Muscle of arm (tissue), 12 donors: ENCODE results near the gene ITGA2. TPM values are rescaled to one million over a fixed set of nuclear protein-coding genes. Genes with fewer than 3 reads are reported as not detected.
A peak's percentile ranks its signal among the peaks of the same experiment; 100 is the strongest.

Experiments used
- DNase-seq: peaks from one replicate; pipeline ENCODE4 v3.0.0-alpha.2; 2013
- polyA plus RNA-seq, 12 donors: library from polyadenylated mRNA; unstranded; fragments of 120-200 nt; gene quantifications; one replicate each; pipeline ENCODE4 v1.2.1, GENCODE V29; 2013; ENCODE audit not compliant: insufficient read length in 12 of 12

The ITGA2 gene
- polyA plus RNA-seq, 12 donors: 3.8 to 27.1 (median 11.4) TPM; not detected in 1

DNA sequence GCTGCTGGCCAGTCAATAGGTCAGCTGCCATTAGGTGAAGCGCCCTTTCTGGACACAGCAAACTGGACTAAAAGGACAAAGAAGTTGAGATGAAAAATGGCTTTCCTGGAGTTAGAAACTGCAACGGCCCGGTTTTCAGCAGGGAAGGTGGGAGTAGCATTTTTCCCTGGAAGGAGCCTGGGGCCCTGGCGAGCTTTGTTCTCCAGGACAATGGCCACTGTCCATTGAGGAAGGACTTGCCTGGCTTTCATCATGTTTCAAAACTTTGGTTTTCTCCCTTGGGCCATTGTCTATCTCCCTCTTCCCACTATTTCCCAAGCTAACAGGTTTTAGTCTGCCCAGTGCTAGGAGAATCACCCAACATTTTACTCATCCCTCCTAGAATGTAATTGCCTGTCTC is 64.2 kb downstream of the ITGA2 start:
- DNase-seq: no peak

- DNase-seq: no peak
Measured at GRCh38 chr5:53055365-53055764, 66.2 kb downstream of the ITGA2 start.

DNA sequence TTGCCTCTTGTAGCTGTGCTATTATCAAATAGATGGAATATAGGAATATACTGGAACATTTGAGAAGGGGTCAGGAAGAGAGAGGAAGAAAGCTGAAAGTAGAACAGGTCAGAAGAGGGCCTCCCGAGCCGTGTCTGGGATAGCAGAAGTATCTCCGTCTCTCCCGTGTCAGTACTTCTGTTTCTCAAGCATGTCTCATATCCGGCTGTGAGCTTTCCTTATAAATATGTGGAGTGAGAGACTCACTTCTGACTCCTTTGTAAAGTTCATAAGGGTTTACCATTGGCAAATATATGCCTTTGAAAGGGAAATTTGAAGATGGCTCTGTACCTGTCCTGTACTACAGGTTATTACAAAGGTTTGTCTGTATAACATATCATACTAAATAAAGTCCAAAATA is 70.1 kb downstream of the ITGA2 start:
- no peak for DNase-seq

GRCh38 chr5:53063176-53063575 is 74.0 kb downstream of the ITGA2 start:
- DNase-seq: no peak

DNA sequence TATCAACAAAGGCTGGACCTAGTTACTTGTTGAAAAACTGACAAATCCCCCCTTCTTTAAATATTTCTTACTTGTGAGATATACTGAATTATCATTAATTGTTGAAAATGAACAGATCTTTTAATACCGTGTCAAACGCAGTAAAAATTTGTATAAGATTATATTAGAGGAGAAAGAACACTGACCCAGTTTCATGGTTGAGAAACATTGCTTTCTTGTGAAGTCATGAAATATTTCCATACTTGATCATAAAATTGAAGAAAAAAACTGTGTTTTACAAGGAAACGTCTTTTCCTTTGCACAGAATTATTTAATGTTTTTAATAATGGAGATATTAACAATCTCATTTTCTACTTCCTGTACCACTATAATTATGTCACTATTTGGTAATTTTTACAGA is 74.6 kb downstream of the ITGA2 start:
- DNase-seq: no peak

DNA sequence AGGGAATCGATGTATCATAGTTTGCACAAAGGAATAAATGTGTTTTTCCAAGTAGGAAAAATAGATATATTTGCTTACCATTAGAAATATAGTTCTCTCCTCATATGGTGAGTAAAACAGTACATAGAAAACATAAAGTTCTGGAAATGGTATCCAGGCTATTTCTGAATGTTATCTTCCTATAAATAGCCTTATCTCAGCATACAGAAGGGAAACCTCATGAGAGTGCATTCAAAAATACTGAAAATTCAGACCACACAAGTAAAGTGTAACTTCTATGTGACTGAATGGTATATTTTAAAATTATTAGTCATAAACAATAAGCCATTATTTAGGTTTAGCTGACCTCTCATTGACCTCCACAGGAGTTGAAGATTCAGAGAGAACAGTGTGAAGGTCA is 76.9 kb downstream of the ITGA2 start:
- DNase-seq: no peak

- no peak for DNase-seq
Measured at GRCh38 chr5:53067641-53068040, 78.5 kb downstream of the ITGA2 start.

DNA sequence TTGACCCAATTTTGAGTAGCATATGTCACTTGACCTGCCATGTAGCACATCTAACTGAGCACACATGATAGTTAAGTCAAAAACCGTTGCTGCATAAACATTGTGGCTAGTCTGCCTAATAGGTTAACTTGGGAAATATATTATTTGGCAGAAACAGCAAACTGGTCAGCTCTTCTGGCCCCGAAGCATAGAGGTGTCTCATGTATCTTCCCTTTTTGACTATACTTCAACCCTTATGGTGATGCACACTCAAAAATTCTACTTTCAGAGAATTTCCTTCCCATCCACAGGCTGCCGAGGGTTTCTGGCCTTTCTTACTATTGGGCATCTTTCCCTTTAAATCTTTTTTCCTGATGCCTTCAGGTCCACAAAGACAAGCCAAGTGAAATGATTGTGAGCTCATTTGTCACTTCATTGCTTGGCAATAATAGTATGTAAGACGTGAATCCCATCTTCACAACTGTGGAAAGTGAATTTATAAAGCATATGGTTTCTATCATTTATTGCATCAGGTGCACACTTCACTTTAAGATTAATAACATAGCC is 79.2 kb downstream of the ITGA2 start:
- DNase-seq: peak; percentile 64

DNA sequence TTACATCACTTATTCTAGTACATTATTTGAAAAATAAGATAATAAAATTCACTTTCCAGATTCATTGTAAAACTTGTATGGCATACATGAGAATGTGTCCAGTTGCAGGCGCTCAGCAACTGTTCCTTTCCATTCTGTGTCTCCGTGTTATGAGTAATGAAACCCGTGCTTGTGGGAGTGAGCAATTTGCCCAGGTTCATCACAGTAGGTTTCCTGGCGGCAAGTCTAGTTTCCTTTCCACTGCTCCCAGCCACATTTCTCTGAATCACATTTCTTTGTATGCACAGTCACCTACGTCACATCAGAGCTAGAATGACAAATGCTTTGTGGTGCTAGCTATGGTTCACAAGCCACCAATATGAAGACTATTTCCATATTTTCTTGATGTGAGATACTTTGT is 80.5 kb downstream of the ITGA2 start:
- DNase-seq: no peak

DNA sequence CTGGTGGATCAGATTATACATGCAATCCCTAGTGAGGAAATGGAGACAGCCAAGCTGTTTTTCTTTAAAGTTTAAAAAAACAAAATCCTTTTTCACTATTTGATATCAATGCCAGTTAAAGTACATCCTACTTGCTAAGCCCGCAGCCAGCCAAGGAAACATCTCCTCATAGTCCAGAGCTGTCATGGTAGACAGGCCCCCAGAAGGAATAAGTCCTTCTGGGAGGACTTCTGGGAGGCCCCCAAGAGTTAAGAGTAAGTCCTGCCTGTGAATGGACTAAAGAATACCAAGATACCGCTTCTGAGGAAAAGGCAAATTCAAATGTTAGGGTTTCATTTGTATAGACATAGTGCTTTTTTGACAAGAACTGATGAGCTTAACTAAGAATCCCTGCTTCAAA is 82.1 kb downstream of the ITGA2 start:
- DNase-seq: no peak

DNA sequence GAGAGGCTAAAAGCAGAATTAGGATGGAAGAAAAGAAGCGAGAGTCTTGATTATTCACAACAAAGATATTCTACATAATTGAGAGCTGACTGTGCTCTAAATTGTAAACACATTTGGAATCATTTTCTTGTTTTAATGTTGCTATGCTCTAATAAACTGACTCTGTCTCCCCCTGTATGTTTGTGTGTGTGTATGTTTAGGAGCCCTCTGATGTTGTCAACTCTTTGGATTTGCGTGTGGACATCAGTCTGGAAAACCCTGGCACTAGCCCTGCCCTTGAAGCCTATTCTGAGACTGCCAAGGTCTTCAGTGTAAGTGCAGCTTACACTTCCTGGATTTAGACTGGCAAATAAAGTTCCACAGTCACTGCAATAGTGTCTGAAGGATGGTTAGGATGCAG is 82.6 kb downstream of the ITGA2 start:
- DNase-seq: no peak

GRCh38 chr5:53073348-53073747 is 84.2 kb downstream of the ITGA2 start:
- DNase-seq: peak; percentile 56

DNA sequence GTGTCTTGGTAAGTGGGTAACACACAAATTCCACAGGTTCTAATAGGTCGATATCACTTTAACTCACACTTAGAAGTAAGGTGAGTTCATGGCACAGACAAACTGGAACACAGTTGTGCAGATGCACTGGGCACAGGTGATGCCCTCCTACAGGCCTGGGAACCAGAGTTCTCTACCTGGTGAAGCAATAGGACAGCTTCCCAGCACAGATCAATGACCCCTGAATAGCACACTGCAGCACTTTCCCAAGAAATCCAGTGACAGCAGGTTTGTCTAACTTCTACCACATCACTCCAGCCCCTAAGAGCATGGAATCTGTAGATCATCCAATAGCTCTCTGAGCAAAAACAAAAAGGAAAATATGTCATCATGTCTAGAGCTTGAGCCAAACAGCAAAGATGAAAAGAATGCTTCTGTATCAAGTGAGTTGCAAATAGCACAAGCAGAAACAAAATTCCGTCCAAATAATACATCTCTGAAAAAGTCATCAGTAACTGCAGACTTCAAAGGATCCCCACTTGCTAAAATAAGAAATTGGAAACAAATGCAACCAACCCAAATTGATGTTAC is 86.9 kb downstream of the ITGA2 start:
- DNase-seq: peak; percentile 71

GRCh38 chr5:53080271-53080670 is 91.1 kb downstream of the ITGA2 start:
- no peak for DNase-seq

GRCh38 chr5:53083927-53084326 is 94.8 kb downstream of the ITGA2 start:
- DNase-seq: peak; percentile 51

- DNase-seq: peak; percentile 73
Measured at GRCh38 chr5:53084546-53085255, 95.5 kb downstream of the ITGA2 start.

GRCh38 chr5:53087171-53087570 is 98.0 kb downstream of the ITGA2 start:
- no peak for DNase-seq

DNA sequence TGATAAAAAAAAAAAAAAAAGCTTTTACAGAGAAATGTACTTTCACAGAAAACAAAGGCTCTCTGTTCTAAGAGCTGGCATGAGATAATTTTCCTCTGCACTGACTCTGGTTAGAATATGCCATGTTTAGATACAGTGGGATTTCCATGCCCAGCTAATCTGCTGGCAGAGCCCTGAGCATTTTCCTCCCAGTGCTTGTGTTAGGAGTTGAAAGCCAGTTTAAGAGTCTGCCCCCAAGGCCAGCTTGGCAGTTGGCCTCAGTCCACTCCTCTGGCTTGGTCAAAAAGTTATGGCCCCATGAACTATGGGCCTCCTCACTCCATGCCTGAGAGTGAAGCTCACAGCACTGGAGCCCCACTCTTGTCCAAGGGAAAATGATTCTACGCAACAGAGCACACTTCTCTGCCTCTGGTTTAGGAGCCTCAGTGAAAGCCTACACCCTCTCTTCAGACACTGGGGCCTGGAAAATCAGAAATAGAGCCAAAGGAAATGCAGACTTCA is 98.5 kb downstream of the ITGA2 start:
- peak; percentile 61 for DNase-seq

GRCh38 chr5:53089481-53089991 is 100.4 kb downstream of the ITGA2 start:
- DNase-seq: no peak

DNA sequence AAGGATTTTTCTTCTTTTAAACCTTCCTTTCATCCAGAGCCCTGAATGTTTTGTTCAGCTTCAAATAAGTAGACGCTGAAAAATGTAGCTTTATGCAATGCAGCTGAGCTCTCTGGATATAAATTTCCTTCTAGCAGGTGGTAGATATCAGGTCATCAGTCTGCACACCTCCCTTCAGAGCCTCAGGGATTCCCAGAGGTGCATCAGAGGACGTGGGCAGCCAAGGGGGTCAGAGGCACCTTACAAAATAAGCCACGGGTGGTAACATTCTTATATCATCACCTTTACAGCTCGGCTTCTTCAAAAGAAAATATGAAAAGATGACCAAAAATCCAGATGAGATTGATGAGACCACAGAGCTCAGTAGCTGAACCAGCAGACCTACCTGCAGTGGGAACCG is 101.1 kb downstream of the ITGA2 start:
- DNase-seq: no peak

DNA sequence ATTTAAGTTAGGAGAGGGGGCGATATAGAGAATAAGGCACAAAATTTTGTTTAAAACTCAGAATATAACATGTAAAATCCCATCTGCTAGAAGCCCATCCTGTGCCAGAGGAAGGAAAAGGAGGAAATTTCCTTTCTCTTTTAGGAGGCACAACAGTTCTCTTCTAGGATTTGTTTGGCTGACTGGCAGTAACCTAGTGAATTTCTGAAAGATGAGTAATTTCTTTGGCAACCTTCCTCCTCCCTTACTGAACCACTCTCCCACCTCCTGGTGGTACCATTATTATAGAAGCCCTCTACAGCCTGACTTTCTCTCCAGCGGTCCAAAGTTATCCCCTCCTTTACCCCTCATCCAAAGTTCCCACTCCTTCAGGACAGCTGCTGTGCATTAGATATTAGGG is 102.1 kb downstream of the ITGA2 start:
- no peak for DNase-seq

GRCh38 chr5:53092242-53092641 is 103.1 kb downstream of the ITGA2 start:
- no peak for DNase-seq

DNA sequence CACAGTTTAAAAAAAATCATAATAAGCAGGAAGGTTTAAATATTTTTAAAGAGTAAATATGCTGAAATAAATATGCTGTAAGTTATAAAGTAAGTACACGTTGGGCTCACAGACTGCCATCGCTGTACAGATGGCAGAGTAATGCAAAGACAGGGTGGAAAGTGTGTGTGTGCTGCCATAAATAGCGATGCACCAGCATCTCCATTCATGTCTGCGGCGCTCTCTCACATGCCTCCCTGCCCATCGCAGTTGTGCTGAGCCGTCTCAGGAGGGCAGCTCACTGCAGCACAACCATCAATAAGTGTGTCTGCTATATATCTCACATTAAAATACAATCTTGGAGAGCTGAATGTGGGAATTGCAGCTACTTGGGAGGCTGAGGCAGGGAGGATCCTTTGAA is 106.1 kb downstream of the ITGA2 start:
- no peak for DNase-seq
